CMK (cell line): Measurements from ENCODE around the gene CNTNAP4.

Experiments
- DNase-seq: peaks from one replicate; pipeline ENCODE4 v3.0.0-alpha.2; 2010; ENCODE audit warnings: low read depth

Gene CNTNAP4

GRCh38 chr16:76309639-76310335 is 32.6 kb downstream of the CNTNAP4 start:
- DNase-seq, result no peak

DNA sequence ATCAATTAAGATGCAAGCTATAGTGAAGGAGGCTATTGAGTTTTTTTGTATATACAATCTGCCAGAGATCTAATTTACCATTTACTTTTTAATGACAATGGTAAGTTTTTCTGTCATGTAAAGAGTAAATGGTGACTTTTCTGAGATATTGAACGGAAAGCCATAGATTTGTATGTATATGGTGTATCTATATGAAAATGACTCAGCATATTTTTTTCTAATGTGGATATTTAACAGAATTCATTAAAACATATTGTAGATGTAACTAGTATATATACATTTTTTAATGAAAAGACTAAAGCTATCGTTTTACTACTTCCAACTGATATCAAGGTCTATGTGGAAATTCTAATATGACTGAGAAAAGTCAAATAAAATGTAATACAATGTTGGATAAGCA is 34.1 kb downstream of the CNTNAP4 start:
- DNase-seq, result no peak

DNA sequence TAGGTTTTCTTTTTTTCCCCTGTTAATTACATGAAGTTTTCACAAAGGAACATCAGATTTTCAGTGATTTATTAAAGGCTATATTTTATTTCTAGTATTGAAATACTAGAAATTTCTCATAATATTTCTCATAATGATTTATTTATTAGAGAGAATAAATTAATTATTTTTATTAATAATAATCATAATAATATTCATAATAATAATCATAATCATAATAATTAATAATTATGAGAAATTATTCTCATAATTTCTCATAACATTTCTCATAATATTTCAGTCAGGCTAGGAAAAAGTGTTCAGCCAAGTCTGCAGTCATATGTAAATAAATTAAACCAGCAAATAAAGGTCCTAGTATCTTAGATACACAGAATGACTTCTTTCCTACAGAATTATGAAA is 41.4 kb downstream of the CNTNAP4 start:
- DNase-seq, result no peak

- DNase-seq, result no peak
Measured at GRCh38 chr16:76329106-76329505, 51.9 kb downstream of the CNTNAP4 start.

DNA sequence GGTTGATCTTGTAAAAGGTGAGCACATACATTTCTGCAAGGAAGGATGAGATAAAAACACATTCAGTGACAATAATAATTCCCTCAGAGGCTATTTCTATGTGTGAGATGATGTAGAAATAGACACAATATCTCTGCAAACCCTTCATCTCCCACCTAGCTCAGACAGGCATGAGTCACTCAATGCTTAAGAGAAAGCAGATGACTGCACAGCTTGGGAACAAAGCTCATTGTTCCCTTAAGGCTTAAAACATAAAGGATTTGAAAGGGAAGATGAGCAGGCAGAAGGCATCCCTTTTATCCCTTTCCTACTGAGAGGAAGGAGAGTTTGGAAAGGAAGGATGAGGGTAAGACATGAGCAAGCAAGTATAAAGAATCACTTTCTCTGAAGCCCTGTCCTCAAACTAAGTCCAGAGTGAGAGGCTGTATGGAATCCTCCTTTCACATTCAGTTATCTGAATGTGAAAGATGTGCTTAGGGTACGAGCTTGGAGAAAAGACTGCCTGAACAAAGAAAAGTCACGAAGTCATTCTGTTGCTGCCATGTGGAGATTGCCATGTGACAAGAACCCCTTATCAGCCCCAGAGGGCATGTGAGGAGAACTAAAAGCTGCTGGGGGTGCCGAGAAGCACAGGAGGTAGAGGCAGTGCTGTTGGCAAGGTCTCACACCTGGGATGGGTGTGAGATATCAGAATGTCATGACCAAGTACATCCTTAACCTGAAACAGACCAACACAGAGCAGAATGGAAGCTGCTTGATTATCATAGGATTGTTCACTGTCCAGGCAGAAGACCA is 58.2 kb downstream of the CNTNAP4 start:
- DNase-seq, result no peak

- DNase-seq, result no peak
Measured at GRCh38 chr16:76336112-76336511, 58.9 kb downstream of the CNTNAP4 start.

GRCh38 chr16:76338472-76338871 is 61.3 kb downstream of the CNTNAP4 start:
- no peak for DNase-seq

DNA sequence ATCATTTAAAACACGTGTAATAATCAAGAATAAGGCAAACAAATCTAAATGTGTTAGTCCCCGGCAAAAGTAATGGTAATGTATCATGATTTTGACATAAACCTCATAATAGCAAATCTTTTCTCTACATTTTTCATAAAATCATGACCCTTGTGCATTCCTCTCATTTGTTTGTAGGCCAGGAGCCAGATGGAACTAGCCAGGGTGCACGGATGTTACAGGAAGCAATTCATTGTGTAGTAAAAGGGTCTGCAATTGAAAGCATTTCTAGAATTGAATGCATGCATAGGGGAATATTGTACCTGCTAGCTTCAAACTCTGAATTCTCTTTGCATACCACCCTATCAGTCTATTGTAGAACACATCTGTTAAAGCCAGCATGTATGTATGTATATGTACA is 66.6 kb downstream of the CNTNAP4 start:
- DNase-seq, result no peak

- DNase-seq, result no peak
Measured at GRCh38 chr16:76345163-76345661, 68.0 kb downstream of the CNTNAP4 start.

- DNase-seq, result no peak
Measured at GRCh38 chr16:76346210-76346609, 69.0 kb downstream of the CNTNAP4 start.

DNA sequence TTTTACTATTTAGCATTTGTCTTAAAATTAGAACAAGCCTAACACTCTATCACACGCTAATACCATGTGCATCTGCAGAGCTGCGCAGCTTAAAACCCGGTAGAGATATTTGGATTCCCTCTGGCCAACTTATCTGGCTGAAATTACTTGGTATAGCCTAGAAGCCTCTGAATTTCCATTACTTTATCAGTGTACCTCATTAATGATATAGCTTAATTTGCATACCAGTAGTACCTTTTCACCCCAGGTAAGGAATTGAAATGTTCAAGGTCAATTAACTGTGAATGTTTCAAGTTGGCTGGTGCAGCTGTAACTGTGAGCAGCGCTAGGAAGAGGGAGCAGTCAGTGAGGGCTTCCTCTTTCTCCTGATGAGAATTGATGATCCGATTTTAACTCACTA is 74.2 kb downstream of the CNTNAP4 start:
- no peak for DNase-seq

DNA sequence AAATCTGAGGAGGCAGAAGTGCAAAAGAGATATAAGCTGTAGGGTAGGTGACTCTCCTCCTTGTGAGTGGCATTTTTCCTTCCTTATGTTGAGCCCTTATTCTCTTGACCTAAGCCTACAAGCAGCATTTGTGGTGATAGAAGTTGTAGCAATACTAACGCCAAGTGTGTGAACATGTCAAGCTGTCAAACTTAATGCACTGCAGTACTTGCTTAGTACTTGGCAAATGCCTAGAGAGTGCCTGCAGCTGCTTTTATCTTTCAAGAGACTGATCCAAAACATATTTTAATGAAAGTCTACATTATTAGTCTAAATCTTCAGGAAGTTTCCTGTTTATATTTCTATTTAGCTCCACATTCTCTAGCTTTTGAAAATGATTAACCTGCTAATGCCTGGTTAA is 83.2 kb downstream of the CNTNAP4 start:
- DNase-seq, result no peak

DNA sequence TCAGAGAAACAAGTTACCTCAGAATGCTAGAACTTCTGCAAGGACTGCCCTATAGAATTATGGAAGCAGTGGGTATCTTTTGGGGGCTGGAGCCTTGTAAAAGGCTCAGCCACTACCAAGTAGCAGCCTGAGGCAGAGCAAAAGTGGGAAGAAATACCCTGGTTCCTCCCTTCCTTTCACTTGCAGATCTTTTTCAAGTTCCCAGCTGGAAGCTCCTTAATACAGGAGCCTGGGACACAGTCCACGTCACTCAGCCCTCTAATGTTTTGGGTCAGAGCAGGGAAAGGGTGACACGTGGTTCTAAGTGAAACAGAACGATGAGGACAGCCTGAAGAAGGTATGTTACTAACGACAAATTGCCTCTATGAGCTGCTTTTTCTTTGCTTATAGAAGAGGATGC is 93.1 kb downstream of the CNTNAP4 start:
- no peak for DNase-seq

- no peak for DNase-seq
Measured at GRCh38 chr16:76371441-76371840, 94.2 kb downstream of the CNTNAP4 start.

- DNase-seq, result no peak
Measured at GRCh38 chr16:76373998-76374397, 96.8 kb downstream of the CNTNAP4 start.

- no peak for DNase-seq
Measured at GRCh38 chr16:76376988-76377387, 99.8 kb downstream of the CNTNAP4 start.

DNA sequence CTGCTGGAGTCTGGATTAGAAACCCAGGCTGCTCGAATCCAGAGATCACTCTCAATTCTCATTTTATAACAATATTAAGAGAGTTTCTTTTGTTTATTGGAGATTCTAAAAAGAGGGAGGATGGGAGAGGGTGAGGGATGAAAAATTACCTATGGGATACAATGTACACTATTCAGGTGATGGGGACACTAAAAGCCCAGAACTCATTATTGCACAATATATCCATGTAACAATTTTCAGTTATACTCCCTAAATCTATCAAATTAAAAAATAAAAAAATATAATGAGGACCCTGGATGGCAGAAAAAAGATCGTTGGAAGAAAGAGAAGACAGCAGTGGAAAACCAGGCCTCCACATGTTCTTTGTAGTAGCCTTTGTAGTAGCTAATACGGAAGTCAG is 100.8 kb downstream of the CNTNAP4 start:
- no peak for DNase-seq

- DNase-seq, result no peak
Measured at GRCh38 chr16:76381096-76381495, 103.9 kb downstream of the CNTNAP4 start.

DNA sequence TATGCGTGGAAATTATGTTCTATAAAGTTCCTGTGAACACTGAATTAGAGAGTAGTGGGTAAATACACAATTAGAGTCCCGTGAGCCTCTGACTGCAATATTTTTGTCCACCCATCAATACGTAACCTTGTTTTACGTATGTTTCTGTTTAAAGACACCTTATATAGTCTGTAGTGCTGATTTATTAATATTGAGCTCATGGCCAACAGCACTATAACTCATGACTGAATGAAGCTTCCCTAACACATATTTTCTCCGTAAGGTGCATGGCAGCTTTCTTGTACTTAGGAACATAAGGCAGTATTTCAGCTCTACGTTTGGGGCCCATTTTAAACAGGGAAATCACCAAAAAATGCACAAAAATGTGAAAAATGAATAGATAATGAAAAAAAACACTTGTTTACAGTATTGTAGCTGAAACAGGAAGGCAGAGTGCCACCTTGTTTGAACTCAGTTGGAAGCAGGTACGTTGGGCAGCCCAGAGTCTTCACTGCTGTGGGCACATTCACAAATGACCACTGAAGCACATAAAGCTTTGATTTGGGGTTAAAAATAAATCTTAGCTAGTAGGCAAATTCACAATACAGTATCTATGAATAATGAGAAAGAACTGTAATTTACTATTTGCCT is 108.5 kb downstream of the CNTNAP4 start:
- no peak for DNase-seq

GRCh38 chr16:76386784-76387183 is 109.6 kb downstream of the CNTNAP4 start:
- no peak for DNase-seq

DNA sequence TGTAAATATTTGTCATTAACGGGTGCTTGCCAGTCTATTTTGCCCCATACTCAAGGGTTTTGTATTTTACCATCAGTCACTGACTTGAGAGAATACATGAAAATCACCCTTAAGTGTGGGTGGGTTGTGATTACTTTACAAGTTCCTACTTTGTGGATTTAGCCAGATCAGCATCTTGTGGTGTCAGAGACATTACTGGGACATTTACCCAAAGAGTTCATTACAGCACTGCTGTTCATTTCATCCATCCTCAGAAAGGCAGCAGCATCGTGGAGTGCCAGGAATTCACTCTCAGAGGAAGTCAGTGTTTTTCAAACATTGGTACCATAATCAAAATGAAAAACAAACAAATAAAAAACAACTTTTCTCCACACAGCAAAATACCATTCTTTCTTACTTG is 110.8 kb downstream of the CNTNAP4 start:
- DNase-seq, result no peak

DNA sequence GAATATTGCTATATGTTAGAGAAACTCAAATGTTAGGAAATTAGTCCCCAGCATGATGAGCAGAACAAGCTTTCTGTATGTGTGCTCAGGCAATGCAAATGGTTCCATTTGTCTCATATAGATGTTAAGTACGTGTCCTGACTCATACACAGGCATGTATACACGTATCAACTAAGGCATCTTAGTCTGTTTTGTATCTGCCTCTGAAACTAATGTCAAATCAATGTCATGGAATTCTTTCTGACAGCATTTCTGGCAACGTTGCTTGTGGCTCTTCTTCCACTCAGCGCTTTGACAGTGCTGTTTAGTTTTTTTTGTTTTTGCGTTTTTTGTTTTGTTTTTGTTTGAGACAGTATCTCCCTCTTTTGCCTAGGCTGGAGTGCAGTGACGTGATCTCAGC is 111.9 kb downstream of the CNTNAP4 start:
- no peak for DNase-seq

GRCh38 chr16:76390476-76390875 is 113.3 kb downstream of the CNTNAP4 start:
- DNase-seq, result no peak
